Loucy (cell line): Measurements from ENCODE around the gene C12orf57.

ENCODE experiments used
- H2AFZ ChIP-seq: fragments of 200-600 bp; sonication (generic); 2 replicates; pipeline ENCODE4 v1.6.0; 2016; ENCODE audit warnings: antibody characterized with exemption, mild to moderate bottlenecking, low read length, moderate library complexity
- H3F3A ChIP-seq: fragments of 200-600 bp; 2 replicates; pipeline ENCODE4 v1.6.0; 2016; ENCODE audit warnings: antibody characterized with exemption, low read depth, mild to moderate bottlenecking
- H3K27me3 ChIP-seq: fragments of 200-600 bp; sonication (generic); 2 replicates; pipeline ENCODE4 v1.6.1; 2014; ENCODE audit warnings: low read length, mild to moderate bottlenecking; ENCODE audit not compliant: insufficient read depth, poor library complexity, severe bottlenecking
- H3K36me3 ChIP-seq: fragments of 200-600 bp; sonication (generic); 2 replicates; pipeline ENCODE4 v1.6.1; 2016; ENCODE audit warnings: low read length; ENCODE audit not compliant: insufficient read depth
- H3K4me1 ChIP-seq: fragments of 200-600 bp; sonication (generic); 2 replicates; pipeline ENCODE4 v1.5.1; 2014; ENCODE audit warnings: low read length, mild to moderate bottlenecking; ENCODE audit not compliant: insufficient read depth, poor library complexity, severe bottlenecking
- H3K4me2 ChIP-seq: fragments of 200-600 bp; sonication (generic); 2 replicates; pipeline ENCODE4 v1.6.0; 2014; ENCODE audit warnings: antibody characterized with exemption, low read length, low read depth, mild to moderate bottlenecking; ENCODE audit not compliant: poor library complexity, severe bottlenecking
- H3K4me3 ChIP-seq: fragments of 200-600 bp; sonication (generic); 2 replicates; pipeline ENCODE4 v1.5.1; 2014; ENCODE audit warnings: low read length, mild to moderate bottlenecking, mixed read lengths; ENCODE audit not compliant: poor library complexity, severe bottlenecking
- H3K79me2 ChIP-seq: fragments of 200-600 bp; sonication (generic); 2 replicates; pipeline ENCODE4 v1.6.1; 2014; ENCODE audit warnings: low read length; ENCODE audit not compliant: insufficient read depth
- H3K9ac ChIP-seq: fragments of 200-600 bp; sonication (generic); 2 replicates; pipeline ENCODE4 v1.6.0; 2014; ENCODE audit warnings: mild to moderate bottlenecking, low read depth, low read length, moderate library complexity; ENCODE audit not compliant: poor library complexity, severe bottlenecking
- H3K9me2 ChIP-seq: fragments of 200-600 bp; sonication (generic); replicated peaks from 2 replicates; pipeline ENCODE4 v1.6.1; 2016; ENCODE audit warnings: low read depth, low read length, mixed read lengths
- H3K9me3 ChIP-seq: fragments of 200-600 bp; sonication (generic); 2 replicates; pipeline ENCODE4 v1.6.1; 2014; ENCODE audit warnings: mild to moderate bottlenecking, antibody characterized with exemption, low read length, low read depth; ENCODE audit not compliant: insufficient read depth
- H4K20me1 ChIP-seq: fragments of 200-600 bp; sonication (generic); 2 replicates; pipeline ENCODE4 v1.6.0; 2014; ENCODE audit warnings: antibody characterized with exemption, low read length, mild to moderate bottlenecking; ENCODE audit not compliant: insufficient read depth, poor library complexity, severe bottlenecking
- CTCF ChIP-seq: fragments of 200-600 bp; sonication (generic); conservative IDR thresholded peaks from 2 replicates; pipeline ENCODE4 v1.5.1; 2014; ENCODE audit warnings: mild to moderate bottlenecking, antibody characterized with exemption, low read length
- EZH2phosphoT487 ChIP-seq: fragments of 200-600 bp; IDR thresholded peaks from 2 replicates; pipeline ENCODE4 v1.6.1; 2018; ENCODE audit warnings: antibody characterized with exemption, mild to moderate bottlenecking, moderate library complexity, borderline replicate concordance

C12orf57 gene

GRCh38 chr12:6965026-6965661, 21.3 kb downstream of the C12orf57 start:
- Histone ChIP-seq H3F3A (peaks cover 13% of the 10 kb centered on the region), H3K27me3 (no peaks in the 10 kb centered on the region), H3K79me2 (peaks cover 38% of the 10 kb centered on the region), H2AFZ (no peak overlapping the region), H3K9ac (peak overlapping the region; percentile 36), H3K4me3 (no peak overlapping the region), H4K20me1 (peaks cover 17% of the 10 kb centered on the region), H3K4me1 (peaks cover 44% of the 10 kb centered on the region), H3K36me3 (peaks cover 30% of the 10 kb centered on the region; the same call in 1 of the 2 replicates), H3K9me2 (no peaks in the 10 kb centered on the region), H3K9me3 (no peaks in the 10 kb centered on the region), H3K4me2 (no peak overlapping the region)
- TF ChIP-seq EZH2phosphoT487, result no peak
- peak; percentile 95 for TF ChIP-seq CTCF

- Histone ChIP-seq H3K79me2 (peaks cover 36% of the 10 kb centered on the region), H3K9me2 (no peaks in the 10 kb centered on the region), H3K9me3 (no peaks in the 10 kb centered on the region), H3K9ac (no peak overlapping the region), H4K20me1 (peaks cover 17% of the 10 kb centered on the region), H3K4me3 (no peak overlapping the region), H2AFZ (no peak overlapping the region), H3K4me2 (no peak overlapping the region), H3K27me3 (no peaks in the 10 kb centered on the region), H3F3A (peaks cover 13% of the 10 kb centered on the region), H3K36me3 (peaks cover 30% of the 10 kb centered on the region; the same call in 1 of the 2 replicates), H3K4me1 (peaks cover 39% of the 10 kb centered on the region)
- TF ChIP-seq EZH2phosphoT487 (no peak), CTCF (no peak)
These were observed 21.9 kb downstream of the C12orf57 start for GRCh38 chr12:6965714-6966113.

- Histone ChIP-seq H3K27me3 (no peaks in the 10 kb centered on the region), H3K9me3 (no peaks in the 10 kb centered on the region), H3F3A (peaks cover 13% of the 10 kb centered on the region), H3K4me2 (no peak overlapping the region), H3K79me2 (peaks cover 42% of the 10 kb centered on the region), H4K20me1 (peaks cover 17% of the 10 kb centered on the region), H3K36me3 (peaks cover 30% of the 10 kb centered on the region; the same call in 1 of the 2 replicates), H2AFZ (no peak overlapping the region), H3K9ac (no peak overlapping the region), H3K9me2 (no peaks in the 10 kb centered on the region), H3K4me1 (peaks cover 32% of the 10 kb centered on the region), H3K4me3 (no peak overlapping the region)
- TF ChIP-seq EZH2phosphoT487 (no peak), CTCF (no peak)
These were observed 22.5 kb downstream of the C12orf57 start for GRCh38 chr12:6966351-6966750.
